ENCODE results near the gene NXPH1. TPM values are rescaled to one million over a fixed set of nuclear protein-coding genes. Genes with fewer than 3 reads are reported as not detected.

The NXPH1 gene
- total and polyA plus RNA-seq, 4 experiments from 2014 or later, result not detected

DNA sequence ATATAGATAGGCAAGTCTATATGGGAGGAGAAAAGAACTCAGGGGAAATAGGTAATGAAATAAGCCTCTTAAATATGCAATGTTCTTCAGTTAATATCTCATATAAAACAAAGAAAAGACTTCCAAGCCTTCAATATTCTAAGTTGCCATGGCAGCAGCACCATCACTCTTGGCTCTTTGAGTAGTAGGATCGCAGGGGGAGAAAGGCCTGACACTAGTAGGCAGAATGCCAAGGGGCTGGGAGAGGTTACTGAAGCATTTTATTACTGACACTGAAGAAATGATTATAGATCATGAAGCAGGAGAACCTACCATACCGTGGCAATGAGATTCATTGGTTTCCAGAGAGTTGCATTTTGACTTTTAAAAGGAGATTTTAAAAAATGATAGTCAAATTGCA, 193.9 kb downstream of the NXPH1 start:
- peaks cover 0 to 7% (median 0%) of the 10 kb centered on the region in 8 donors for H3K9me3 Mint-ChIP-seq
- no peak overlapping the region for H3K4me3 ChIP-seq (ENCODE audit: low read length in 2 of 2)
- H3K36me3 Mint-ChIP-seq, result no peaks in the 10 kb centered on the region
- no peak for DNase-seq
- no peaks in the 10 kb centered on the region for H3K4me1 Mint-ChIP-seq
- intact Hi-C loops (cut with micrococcal nuclease), result no loop called here
- no peaks in the 10 kb centered on the region for H3K27me3 ChIP-seq (ENCODE audit: insufficient read depth, low read length)
- H3K27me3 Mint-ChIP-seq, result no peaks in the 10 kb centered on the region
- no peak overlapping the region for H3K4me3 Mint-ChIP-seq
- CTCF ChIA-PET (ENCODE audit: partially characterized antibody), result no interaction called here
- H3K9me3 ChIP-seq (ENCODE audit: control insufficient read depth in 1 of 2, low read length in 2 of 2), result no peaks in the 10 kb centered on the region
- POLR2A ChIA-PET (ENCODE audit: partially characterized antibody), result no interaction called here
- H3K27ac ChIP-seq (ENCODE audit: low read depth, low read length), result no peak overlapping the region
- H3K27ac Mint-ChIP-seq, result no peak overlapping the region
- H3K4me1 ChIP-seq (ENCODE audit: insufficient read depth, low read length), result no peaks in the 10 kb centered on the region
- no peaks in the 10 kb centered on the region for H3K36me3 ChIP-seq (ENCODE audit: insufficient read depth, low read length)

DNA sequence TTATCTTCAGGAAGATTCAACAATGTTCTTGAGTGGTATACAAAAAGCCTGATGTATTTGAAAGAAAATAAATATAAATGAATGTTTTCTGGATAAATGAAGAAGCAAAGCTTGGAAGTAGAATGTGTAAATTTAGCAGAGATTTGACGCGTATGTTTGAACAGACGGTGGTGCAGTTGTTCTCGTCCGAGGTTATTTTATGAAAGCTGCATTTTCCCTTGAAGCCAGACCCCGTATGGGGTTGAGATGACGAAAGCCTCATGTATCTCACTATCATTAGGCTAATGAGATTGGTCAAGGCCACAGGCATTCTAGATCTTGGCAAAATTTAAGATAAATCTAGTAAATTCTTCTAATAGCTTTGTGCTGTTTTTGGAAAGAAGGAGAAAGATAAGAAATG, 195.2 kb downstream of the NXPH1 start:
- Histone ChIP-seq H3K4me1 (ENCODE audit: insufficient read depth, low read length) (no peaks in the 10 kb centered on the region), H3K27ac (ENCODE audit: low read depth, low read length) (no peak overlapping the region), H3K27me3 (ENCODE audit: insufficient read depth, low read length) (no peaks in the 10 kb centered on the region), H3K9me3 (ENCODE audit: control insufficient read depth in 1 of 2, low read length in 2 of 2) (no peaks in the 10 kb centered on the region), H3K36me3 (ENCODE audit: insufficient read depth, low read length) (no peaks in the 10 kb centered on the region), H3K4me3 (ENCODE audit: low read length in 2 of 2) (no peak overlapping the region)
- POLR2A ChIA-PET (ENCODE audit: partially characterized antibody), result no interaction called here
- no peaks in the 10 kb centered on the region for H3K27me3 Mint-ChIP-seq
- H3K36me3 Mint-ChIP-seq, result no peaks in the 10 kb centered on the region
- H3K27ac Mint-ChIP-seq, result no peak overlapping the region
- no peaks in the 10 kb centered on the region for H3K4me1 Mint-ChIP-seq
- no peak for DNase-seq
- intact Hi-C loops (cut with micrococcal nuclease), result no loop called here
- H3K4me3 Mint-ChIP-seq, result no peak overlapping the region
- CTCF ChIA-PET (ENCODE audit: partially characterized antibody), result no interaction called here
- H3K9me3 Mint-ChIP-seq, result peaks cover 0 to 7% (median 2%) of the 10 kb centered on the region in 8 donors

DNA sequence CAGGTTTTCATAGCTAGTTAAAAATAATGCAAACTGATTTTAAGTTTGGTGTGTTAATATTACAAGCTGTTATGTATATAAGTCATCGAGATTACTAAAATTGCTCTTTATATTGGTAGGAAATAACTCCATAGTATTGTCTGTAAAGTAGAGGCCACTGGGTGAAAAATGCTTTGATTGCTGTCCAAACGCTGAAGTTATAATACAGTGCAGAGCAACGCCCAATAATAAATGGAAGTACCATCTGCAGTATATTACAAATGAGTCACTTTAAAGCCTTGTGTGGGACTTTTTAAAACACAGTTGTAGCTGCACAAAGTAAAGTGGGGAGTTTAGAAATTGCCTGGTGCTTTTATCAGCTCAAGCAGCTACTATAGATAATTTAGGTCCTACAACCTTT, 196.1 kb downstream of the NXPH1 start:
- CTCF ChIA-PET (ENCODE audit: partially characterized antibody), result no interaction called here
- Mint-ChIP-seq H3K36me3 (no peaks in the 10 kb centered on the region), H3K4me3 (no peak overlapping the region), H3K27ac (no peak overlapping the region), H3K9me3 (peaks cover 0 to 5% (median 4%) of the 10 kb centered on the region in 8 donors), H3K4me1 (no peaks in the 10 kb centered on the region), H3K27me3 (no peaks in the 10 kb centered on the region)
- intact Hi-C loops (cut with micrococcal nuclease), result no loop called here
- no peaks in the 10 kb centered on the region for H3K36me3 ChIP-seq (ENCODE audit: insufficient read depth, low read length)
- H3K27me3 ChIP-seq (ENCODE audit: insufficient read depth, low read length), result no peaks in the 10 kb centered on the region
- H3K9me3 ChIP-seq (ENCODE audit: control insufficient read depth in 1 of 2, low read length in 2 of 2), result no peaks in the 10 kb centered on the region
- H3K4me3 ChIP-seq (ENCODE audit: low read length in 2 of 2), result no peak overlapping the region
- DNase-seq, result no peak
- no peaks in the 10 kb centered on the region for H3K4me1 ChIP-seq (ENCODE audit: insufficient read depth, low read length)
- POLR2A ChIA-PET (ENCODE audit: partially characterized antibody), result no interaction called here
- no peak overlapping the region for H3K27ac ChIP-seq (ENCODE audit: low read depth, low read length)

DNA sequence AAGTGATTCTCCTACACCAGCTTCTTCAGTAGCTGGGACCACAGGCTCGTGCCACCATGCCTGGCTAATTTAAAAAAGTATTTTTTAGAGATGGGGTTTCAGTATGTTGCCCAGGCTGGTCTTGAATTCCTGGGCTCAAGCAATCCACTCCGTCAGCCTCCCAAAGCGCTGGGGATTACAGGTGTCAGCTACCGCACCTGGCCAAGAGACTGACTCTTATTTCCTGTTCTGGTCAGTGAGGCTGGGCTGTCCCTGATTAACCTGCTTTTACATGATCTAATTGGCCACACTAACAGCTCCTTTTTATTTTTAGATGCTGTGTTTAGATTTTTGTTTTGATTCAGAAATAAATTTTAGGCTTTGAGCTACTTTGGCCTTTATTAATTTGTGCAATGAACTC, 203.9 kb downstream of the NXPH1 start:
- Mint-ChIP-seq H3K36me3 (no peaks in the 10 kb centered on the region), H3K9me3 (peaks cover 0 to 14% (median 3%) of the 10 kb centered on the region in 8 donors), H3K27ac (no peak overlapping the region), H3K4me3 (no peak overlapping the region), H3K27me3 (no peaks in the 10 kb centered on the region), H3K4me1 (no peaks in the 10 kb centered on the region)
- intact Hi-C loops (cut with micrococcal nuclease), result no loop called here
- no peaks in the 10 kb centered on the region for H3K4me1 ChIP-seq (ENCODE audit: insufficient read depth, low read length)
- ChIA-PET CTCF (ENCODE audit: partially characterized antibody) (no interaction called here), POLR2A (ENCODE audit: partially characterized antibody) (no interaction called here)
- H3K27ac ChIP-seq (ENCODE audit: low read depth, low read length), result no peak overlapping the region
- no peak overlapping the region for H3K4me3 ChIP-seq (ENCODE audit: low read length in 2 of 2)
- H3K27me3 ChIP-seq (ENCODE audit: insufficient read depth, low read length), result no peaks in the 10 kb centered on the region
- no peaks in the 10 kb centered on the region for H3K9me3 ChIP-seq (ENCODE audit: control insufficient read depth in 1 of 2, low read length in 2 of 2)
- DNase-seq, result no peak
- H3K36me3 ChIP-seq (ENCODE audit: insufficient read depth, low read length), result no peaks in the 10 kb centered on the region

DNA sequence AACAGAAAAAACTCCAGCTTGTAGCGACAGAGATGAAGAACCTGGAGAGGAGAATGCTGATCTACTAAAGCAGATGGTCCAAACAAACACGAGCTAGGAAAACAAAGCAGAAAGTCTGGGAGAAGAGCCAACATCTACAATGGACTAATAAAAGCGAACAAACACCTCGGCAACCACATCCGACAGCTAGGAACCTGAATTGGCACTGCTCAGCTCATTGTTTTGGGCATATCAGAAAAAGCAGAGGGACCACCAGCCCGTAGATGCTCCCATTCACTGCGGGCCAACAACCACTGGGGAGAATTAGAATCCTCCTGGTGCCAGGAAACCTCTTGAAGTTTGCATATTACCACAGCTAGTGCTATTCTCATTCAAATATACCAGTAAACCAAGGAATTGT, 204.7 kb downstream of the NXPH1 start:
- no peak overlapping the region for H3K4me3 Mint-ChIP-seq
- H3K27ac Mint-ChIP-seq, result no peak overlapping the region
- Histone ChIP-seq H3K4me3 (ENCODE audit: low read length in 2 of 2) (no peak overlapping the region), H3K9me3 (ENCODE audit: control insufficient read depth in 1 of 2, low read length in 2 of 2) (no peaks in the 10 kb centered on the region), H3K27me3 (ENCODE audit: insufficient read depth, low read length) (no peaks in the 10 kb centered on the region), H3K36me3 (ENCODE audit: insufficient read depth, low read length) (no peaks in the 10 kb centered on the region), H3K4me1 (ENCODE audit: insufficient read depth, low read length) (no peaks in the 10 kb centered on the region), H3K27ac (ENCODE audit: low read depth, low read length) (no peak overlapping the region)
- CTCF ChIA-PET (ENCODE audit: partially characterized antibody), result no interaction called here
- POLR2A ChIA-PET (ENCODE audit: partially characterized antibody), result no interaction called here
- H3K27me3 Mint-ChIP-seq, result no peaks in the 10 kb centered on the region
- peaks cover 0 to 14% (median 3%) of the 10 kb centered on the region in 8 donors for H3K9me3 Mint-ChIP-seq
- intact Hi-C loops (cut with micrococcal nuclease), result no loop called here
- no peak for DNase-seq
- no peaks in the 10 kb centered on the region for H3K36me3 Mint-ChIP-seq
- no peaks in the 10 kb centered on the region for H3K4me1 Mint-ChIP-seq

DNA sequence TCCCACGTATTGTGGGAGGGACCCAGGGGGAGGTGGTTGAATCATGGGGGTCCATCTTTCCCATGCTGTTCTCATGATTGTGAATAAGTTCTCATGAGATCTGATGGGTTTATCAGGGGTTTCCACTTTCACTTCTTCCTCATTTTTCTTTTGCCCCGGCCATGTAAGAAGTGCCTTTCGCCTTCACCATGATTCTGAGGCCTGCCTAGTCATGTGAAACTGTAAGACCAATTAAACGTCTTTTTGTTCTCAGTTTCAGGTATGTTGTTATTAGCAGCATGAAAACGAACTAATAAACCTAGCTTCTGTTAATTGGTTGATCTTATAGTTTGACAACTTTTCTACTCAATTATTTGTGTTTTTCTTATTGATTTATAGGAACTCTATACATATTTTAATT, 206.3 kb downstream of the NXPH1 start:
- no peaks in the 10 kb centered on the region for H3K4me1 ChIP-seq (ENCODE audit: insufficient read depth, low read length)
- no peaks in the 10 kb centered on the region for H3K4me1 Mint-ChIP-seq
- no peak for DNase-seq
- no peaks in the 10 kb centered on the region for H3K27me3 ChIP-seq (ENCODE audit: insufficient read depth, low read length)
- H3K27ac Mint-ChIP-seq, result no peak overlapping the region
- H3K4me3 ChIP-seq (ENCODE audit: low read length in 2 of 2), result no peak overlapping the region
- H3K36me3 Mint-ChIP-seq, result no peaks in the 10 kb centered on the region
- POLR2A ChIA-PET (ENCODE audit: partially characterized antibody), result no interaction called here
- H3K9me3 ChIP-seq (ENCODE audit: control insufficient read depth in 1 of 2, low read length in 2 of 2), result no peaks in the 10 kb centered on the region
- H3K27me3 Mint-ChIP-seq, result no peaks in the 10 kb centered on the region
- peaks cover 0 to 9% (median 1%) of the 10 kb centered on the region in 8 donors for H3K9me3 Mint-ChIP-seq
- CTCF ChIA-PET (ENCODE audit: partially characterized antibody), result no interaction called here
- H3K4me3 Mint-ChIP-seq, result no peak overlapping the region
- H3K27ac ChIP-seq (ENCODE audit: low read depth, low read length), result no peak overlapping the region
- no peaks in the 10 kb centered on the region for H3K36me3 ChIP-seq (ENCODE audit: insufficient read depth, low read length)
- intact Hi-C loops (cut with micrococcal nuclease), result no loop called here

DNA sequence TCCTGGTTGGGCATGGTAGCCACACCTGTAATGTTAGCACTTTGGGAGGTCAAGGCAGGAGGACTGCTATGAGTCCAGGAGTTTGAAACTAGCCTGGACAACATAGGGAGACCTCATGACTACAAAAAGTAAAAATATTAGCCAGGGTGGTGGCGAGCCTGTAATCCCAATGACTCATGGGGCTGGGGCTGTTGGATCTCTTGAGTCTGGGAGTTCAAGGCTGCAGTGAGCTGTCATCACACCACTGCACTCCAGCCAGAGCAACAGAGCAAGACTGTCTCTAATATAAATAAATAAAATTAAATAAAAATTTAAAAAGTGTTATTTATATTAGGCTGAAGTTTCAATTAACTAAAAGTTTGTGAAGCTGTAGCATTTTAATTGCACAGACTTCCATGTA, 207.3 kb downstream of the NXPH1 start:
- POLR2A ChIA-PET (ENCODE audit: partially characterized antibody), result no interaction called here
- intact Hi-C loops (cut with micrococcal nuclease), result no loop called here
- H3K36me3 ChIP-seq (ENCODE audit: insufficient read depth, low read length), result no peaks in the 10 kb centered on the region
- H3K27ac ChIP-seq (ENCODE audit: low read depth, low read length), result no peak overlapping the region
- Mint-ChIP-seq H3K27ac (no peak overlapping the region), H3K27me3 (no peaks in the 10 kb centered on the region), H3K4me3 (no peak overlapping the region), H3K36me3 (no peaks in the 10 kb centered on the region), H3K4me1 (no peaks in the 10 kb centered on the region), H3K9me3 (peaks cover 0 to 6% (median 0%) of the 10 kb centered on the region in 8 donors)
- H3K4me1 ChIP-seq (ENCODE audit: insufficient read depth, low read length), result no peaks in the 10 kb centered on the region
- DNase-seq, result no peak
- H3K9me3 ChIP-seq (ENCODE audit: control insufficient read depth in 1 of 2, low read length in 2 of 2), result no peaks in the 10 kb centered on the region
- no peak overlapping the region for H3K4me3 ChIP-seq (ENCODE audit: low read length in 2 of 2)
- no peaks in the 10 kb centered on the region for H3K27me3 ChIP-seq (ENCODE audit: insufficient read depth, low read length)
- CTCF ChIA-PET (ENCODE audit: partially characterized antibody), result no interaction called here

All from CD4-positive, alpha-beta memory T cell (primary cell).